Ishikawa (cell line): ENCODE results near the gene NEIL1.

Experiments used
- EGR1 ChIP-seq: IDR thresholded peaks from 2 replicates; pipeline ENCODE4 v1.6.1; 2012
- EP300 ChIP-seq: IDR thresholded peaks from 2 replicates; pipeline ENCODE4 v1.6.1; 2012; ENCODE audit warnings: borderline replicate concordance
- MAX ChIP-seq: IDR thresholded peaks from 2 replicates; pipeline ENCODE4 v1.6.1; 2012
- TAF1 ChIP-seq: IDR thresholded peaks from 2 replicates; pipeline ENCODE4 v1.6.1; 2012; ENCODE audit warnings: low read depth, mild to moderate bottlenecking
- TF ChIP-seq, protein P1 (sequence below): IDR thresholded peaks from 2 replicates; pipeline ENCODE4 v1.6.1; 2012; ENCODE audit warnings: low read depth, mild to moderate bottlenecking

DNA sequence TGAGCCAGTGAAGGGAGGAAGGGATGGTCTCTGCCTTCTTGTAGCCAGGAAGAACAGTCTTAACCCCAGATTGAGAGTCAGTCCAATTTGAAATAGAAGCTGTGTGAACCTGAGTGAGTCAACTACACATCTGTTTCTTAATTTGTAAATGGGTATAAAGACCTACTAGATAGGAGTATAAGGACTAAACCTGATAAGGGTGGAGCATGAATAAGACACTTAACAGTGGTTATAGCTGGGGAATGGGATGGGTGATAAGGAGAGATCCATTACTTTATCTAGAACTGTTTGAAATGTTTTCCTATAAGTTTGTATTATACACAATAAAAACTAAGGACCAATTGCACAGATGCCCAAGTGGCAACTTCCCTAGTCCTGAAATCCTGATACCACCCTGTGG is 20.2 kb downstream of the NEIL1 start:
- no peak for TF ChIP-seq EP300
- TF ChIP-seq, protein P1, sequence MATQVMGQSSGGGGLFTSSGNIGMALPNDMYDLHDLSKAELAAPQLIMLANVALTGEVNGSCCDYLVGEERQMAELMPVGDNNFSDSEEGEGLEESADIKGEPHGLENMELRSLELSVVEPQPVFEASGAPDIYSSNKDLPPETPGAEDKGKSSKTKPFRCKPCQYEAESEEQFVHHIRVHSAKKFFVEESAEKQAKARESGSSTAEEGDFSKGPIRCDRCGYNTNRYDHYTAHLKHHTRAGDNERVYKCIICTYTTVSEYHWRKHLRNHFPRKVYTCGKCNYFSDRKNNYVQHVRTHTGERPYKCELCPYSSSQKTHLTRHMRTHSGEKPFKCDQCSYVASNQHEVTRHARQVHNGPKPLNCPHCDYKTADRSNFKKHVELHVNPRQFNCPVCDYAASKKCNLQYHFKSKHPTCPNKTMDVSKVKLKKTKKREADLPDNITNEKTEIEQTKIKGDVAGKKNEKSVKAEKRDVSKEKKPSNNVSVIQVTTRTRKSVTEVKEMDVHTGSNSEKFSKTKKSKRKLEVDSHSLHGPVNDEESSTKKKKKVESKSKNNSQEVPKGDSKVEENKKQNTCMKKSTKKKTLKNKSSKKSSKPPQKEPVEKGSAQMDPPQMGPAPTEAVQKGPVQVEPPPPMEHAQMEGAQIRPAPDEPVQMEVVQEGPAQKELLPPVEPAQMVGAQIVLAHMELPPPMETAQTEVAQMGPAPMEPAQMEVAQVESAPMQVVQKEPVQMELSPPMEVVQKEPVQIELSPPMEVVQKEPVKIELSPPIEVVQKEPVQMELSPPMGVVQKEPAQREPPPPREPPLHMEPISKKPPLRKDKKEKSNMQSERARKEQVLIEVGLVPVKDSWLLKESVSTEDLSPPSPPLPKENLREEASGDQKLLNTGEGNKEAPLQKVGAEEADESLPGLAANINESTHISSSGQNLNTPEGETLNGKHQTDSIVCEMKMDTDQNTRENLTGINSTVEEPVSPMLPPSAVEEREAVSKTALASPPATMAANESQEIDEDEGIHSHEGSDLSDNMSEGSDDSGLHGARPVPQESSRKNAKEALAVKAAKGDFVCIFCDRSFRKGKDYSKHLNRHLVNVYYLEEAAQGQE, result no peak
- no peak for TF ChIP-seq TAF1
- TF ChIP-seq EGR1, result no peak
- no peak for TF ChIP-seq MAX
